HL-60 (cell line): ENCODE measurements around the gene CFAP299.

Source experiments
- DNase-seq, 2 experiments: peaks; one replicate each; pipeline ENCODE4 v3.0.0-alpha.2; 2010 to 2020; ENCODE audit warnings: low read depth in 1 of 2, low spot score in 1 of 2
- H3K27ac ChIP-seq: fragments of 250-450 bp; sonication (Bioruptor Pico); replicated peaks from 2 replicates; pipeline ENCODE4 v1.5.1; 2020; ENCODE audit warnings: mild to moderate bottlenecking, moderate library complexity
- H3K27me3 ChIP-seq: fragments of 250-450 bp; sonication (Bioruptor Pico); 2 replicates; pipeline ENCODE4 v1.5.1; 2021; ENCODE audit warnings: mild to moderate bottlenecking, moderate library complexity; ENCODE audit not compliant: insufficient read depth, poor library complexity, severe bottlenecking
- H3K4me3 ChIP-seq: replicated peaks from 2 replicates; pipeline ENCODE4 v1.5.1; 2011; ENCODE audit warnings: mild to moderate bottlenecking, control low read depth, low read length; ENCODE audit not compliant: insufficient read depth
- CTCF ChIP-seq: IDR thresholded peaks from one replicate; pipeline ENCODE4 v1.5.1; 2011; ENCODE audit warnings: low read length, control low read depth, inconsistent platforms; ENCODE audit not compliant: insufficient read depth
- GABPA ChIP-seq: IDR thresholded peaks from 2 replicates; pipeline ENCODE4 v1.6.1; 2012; ENCODE audit warnings: low read depth
- POLR2AphosphoS5 ChIP-seq: IDR thresholded peaks from 2 replicates; pipeline ENCODE4 v1.6.1; 2012; ENCODE audit warnings: low read depth
- REST ChIP-seq: IDR thresholded peaks from 2 replicates; pipeline ENCODE4 v1.6.1; 2012; ENCODE audit warnings: low read depth; ENCODE audit not compliant: insufficient replicate concordance
- SPI1 ChIP-seq: IDR thresholded peaks from 2 replicates; pipeline ENCODE4 v1.6.1; 2012; ENCODE audit warnings: low read depth, mild to moderate bottlenecking, borderline replicate concordance

The CFAP299 gene

GRCh38 chr4:80931631-80932081 is 596.1 kb downstream of the CFAP299 start:
- Histone ChIP-seq H3K27me3 (no peaks in the 10 kb centered on the region), H3K4me3 (no peak overlapping the region), H3K27ac (no peak overlapping the region)
- TF ChIP-seq POLR2AphosphoS5 (no peak), GABPA (no peak), CTCF (no peak), REST (no peak), SPI1 (no peak)
- DNase-seq = no peak

- no peak for TF ChIP-seq SPI1
- no peak for TF ChIP-seq REST
- TF ChIP-seq POLR2AphosphoS5 = no peak
- TF ChIP-seq CTCF = no peak
- no peak overlapping the region for H3K27ac ChIP-seq
- no peak overlapping the region for H3K4me3 ChIP-seq
- H3K27me3 ChIP-seq = no peaks in the 10 kb centered on the region
- no peak for DNase-seq
Measured at GRCh38 chr4:80948141-80948540, 612.6 kb downstream of the CFAP299 start.

GRCh38 chr4:80948995-80949394 is 613.5 kb downstream of the CFAP299 start:
- DNase-seq = no peak
- Histone ChIP-seq H3K27ac (no peak overlapping the region), H3K4me3 (no peak overlapping the region), H3K27me3 (no peaks in the 10 kb centered on the region)
- TF ChIP-seq GABPA (no peak), REST (no peak), CTCF (no peak), POLR2AphosphoS5 (no peak), SPI1 (no peak)
